Smooth muscle cell of the brain vasculature (primary cell): ENCODE measurements around the gene GPR137.
"Not testable (repeated sequence)": the region's sequence is repeated elsewhere in the genome, so short reads cannot be mapped to it uniquely, and the experiment has no call there.

Source experiments
- DNase-seq: peaks from one replicate; pipeline ENCODE4 v3.0.0-alpha.2; 2012; ENCODE audit warnings: low read depth, low spot score

Gene GPR137

DNA sequence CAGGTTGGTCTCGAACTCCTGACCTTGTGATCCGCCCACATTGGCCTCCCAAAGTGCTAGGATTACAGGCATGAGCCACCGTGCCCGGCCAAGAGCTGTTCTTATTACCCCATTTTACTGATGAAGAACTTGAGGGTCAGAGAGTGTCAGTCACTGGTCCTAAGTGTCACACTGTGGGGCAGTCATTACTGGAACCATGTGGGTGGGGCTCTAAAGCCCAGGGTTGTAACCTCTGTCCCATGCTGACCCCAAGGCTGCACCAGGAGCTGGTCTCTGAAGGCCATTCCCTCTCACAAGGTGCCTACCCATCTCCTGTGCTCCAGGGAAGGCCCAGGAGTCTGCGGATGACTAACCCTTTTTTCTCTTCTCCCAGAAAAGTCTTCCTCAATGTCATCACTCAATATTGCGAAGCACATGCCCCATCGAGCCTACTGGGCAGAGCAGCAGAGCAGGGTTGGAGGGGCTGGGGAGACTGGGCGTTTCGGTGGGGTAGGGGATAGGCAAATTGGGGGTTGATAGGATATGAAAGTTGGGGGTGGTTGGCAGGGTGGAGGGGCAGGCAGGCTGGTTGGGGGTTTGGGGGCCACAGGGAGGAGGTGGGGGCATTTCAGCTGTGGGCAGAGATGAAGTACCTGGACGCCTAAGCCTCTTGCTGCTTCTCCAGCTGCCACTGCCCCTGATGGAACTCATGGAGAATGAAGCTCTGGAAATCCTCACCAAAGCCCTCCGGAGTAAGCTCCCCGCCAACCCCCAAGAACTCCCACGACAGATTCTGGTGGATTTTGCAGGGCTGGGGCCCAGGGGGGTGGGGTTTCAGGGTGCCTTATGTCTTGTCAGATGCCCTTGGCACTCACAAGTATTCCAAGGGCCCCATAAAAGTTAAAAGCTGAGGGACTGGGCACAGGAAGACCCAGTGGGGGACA is 17.7 kb downstream of the GPR137 start:
- DNase-seq = no peak

DNA sequence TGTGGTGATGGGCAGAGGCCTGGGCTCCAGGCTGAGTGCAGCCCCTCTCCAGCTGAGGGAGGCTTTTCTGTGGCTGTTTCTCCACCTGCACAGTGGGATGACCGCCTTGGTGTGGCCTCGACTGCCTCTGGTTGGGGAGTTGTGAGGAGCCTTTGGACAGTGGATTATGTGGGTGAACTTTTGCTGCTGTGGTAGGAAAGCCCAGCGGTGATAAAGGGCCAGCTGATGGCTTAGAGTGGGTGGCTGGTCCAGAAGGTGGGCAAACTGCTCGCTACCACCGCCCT is 18.3 kb downstream of the GPR137 start:
- no peak for DNase-seq

GRCh38 chr11:64304316-64305072 is 18.8 kb downstream of the GPR137 start:
- peak; percentile 62 for DNase-seq

DNA sequence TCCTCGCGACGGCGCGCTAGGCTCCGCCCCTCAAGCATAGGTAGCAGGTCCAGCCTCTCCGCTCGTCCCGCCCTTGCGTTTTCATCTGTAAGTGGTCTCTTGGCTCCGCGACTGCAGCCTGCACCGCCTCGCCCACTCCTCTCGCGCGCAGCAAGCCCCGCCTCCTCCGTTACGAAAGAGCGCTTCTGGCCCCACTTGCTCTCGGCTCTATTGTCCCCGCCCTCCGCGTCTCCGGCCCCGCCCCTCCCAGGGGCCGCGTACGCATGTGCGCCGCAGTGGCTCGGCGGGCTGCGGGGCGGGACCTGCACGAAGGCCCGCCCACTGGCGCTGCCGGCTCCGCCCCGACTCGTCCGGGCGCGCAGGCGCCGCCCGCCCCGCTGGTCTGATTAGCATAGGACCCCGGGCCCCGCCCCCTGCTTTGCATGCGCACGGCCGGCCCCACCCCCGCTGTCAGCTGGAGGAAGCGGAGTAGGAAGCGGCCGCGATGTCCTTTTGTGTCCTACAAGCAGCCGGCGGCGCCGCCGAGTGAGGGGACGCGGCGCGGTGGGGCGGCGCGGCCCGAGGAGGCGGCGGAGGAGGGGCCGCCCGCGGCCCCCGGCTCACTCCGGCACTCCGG is 19.5 kb downstream of the GPR137 start, which contains the start of gene ESRRA:
Gene ESRRA, plus strand, starts transcription at position 450 of the 616 bp plus-strand sequence. CDS start 1,656 bp downstream, outside the sequence.
- peak; percentile 94 for DNase-seq

- DNase-seq = no peak
Observed at GRCh38 chr11:64305691-64306562, 20.3 kb downstream of the GPR137 start.

DNA sequence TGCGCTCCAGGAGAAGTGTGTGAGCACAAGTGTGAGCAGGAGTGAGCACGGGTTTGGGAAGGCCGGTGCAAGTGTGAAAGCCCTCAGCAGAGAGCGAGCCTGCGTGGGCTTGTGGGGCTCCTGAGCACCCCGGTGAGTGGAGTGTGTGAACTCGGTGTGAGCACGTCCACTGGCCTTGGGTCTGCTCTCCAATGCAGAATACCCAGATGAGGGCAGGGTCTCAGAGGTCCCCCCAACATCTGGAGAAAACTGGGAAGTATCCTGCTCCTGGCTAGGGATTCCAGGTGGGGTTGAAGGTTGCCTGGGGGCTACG is 20.9 kb downstream of the GPR137 start:
- DNase-seq = no peak

DNA sequence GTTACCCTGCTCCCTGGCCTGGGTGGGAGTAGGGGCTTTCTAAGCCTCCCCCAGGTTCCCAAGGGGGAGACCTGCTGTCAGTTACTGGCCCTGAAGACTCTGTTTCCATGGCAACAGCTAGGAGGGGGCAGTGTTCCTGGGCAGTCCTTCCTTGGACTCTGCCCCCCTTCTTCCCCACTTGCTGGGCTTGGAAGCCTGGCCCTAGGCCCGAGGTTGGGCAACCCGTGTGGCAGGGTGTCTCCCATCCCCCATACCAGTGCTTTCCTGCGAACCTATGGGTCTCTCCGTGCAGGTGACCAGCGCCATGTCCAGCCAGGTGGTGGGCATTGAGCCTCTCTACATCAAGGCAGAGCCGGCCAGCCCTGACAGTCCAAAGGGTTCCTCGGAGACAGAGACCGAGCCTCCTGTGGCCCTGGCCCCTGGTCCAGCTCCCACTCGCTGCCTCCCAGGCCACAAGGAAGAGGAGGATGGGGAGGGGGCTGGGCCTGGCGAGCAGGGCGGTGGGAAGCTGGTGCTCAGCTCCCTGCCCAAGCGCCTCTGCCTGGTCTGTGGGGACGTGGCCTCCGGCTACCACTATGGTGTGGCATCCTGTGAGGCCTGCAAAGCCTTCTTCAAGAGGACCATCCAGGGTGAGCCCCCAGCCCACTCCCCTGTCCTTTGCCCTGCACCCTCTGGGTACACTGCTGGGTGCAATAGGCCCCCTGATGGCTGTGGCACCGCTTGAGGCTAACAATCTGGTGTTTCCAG is 21.4 kb downstream of the GPR137 start:
- no peak for DNase-seq

GRCh38 chr11:64307795-64308194 is 22.1 kb downstream of the GPR137 start:
- not testable (repeated sequence) for DNase-seq

DNA sequence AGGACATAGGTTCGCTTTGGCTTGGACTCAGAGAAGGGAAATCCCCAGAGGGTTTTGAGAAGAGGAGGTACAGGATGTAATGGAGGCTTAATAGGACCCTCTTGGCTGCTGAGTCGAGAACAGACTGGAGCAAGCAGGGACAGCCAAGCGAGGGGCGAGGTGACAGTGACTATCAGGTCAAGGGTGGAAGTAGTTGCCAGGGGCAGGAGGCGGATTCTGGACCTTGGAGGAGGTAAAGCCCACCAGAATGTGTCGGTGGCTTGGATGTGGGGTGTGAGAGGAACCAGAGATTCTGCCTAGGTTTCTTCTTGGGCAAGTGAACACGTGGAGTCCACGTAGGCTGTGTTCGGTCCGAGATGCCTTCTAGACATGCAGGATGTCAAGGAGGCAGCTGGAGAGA is 27.3 kb downstream of the GPR137 start:
- no peak for DNase-seq

- no peak for DNase-seq
Observed at GRCh38 chr11:64313491-64314145, 28.0 kb downstream of the GPR137 start.

DNA sequence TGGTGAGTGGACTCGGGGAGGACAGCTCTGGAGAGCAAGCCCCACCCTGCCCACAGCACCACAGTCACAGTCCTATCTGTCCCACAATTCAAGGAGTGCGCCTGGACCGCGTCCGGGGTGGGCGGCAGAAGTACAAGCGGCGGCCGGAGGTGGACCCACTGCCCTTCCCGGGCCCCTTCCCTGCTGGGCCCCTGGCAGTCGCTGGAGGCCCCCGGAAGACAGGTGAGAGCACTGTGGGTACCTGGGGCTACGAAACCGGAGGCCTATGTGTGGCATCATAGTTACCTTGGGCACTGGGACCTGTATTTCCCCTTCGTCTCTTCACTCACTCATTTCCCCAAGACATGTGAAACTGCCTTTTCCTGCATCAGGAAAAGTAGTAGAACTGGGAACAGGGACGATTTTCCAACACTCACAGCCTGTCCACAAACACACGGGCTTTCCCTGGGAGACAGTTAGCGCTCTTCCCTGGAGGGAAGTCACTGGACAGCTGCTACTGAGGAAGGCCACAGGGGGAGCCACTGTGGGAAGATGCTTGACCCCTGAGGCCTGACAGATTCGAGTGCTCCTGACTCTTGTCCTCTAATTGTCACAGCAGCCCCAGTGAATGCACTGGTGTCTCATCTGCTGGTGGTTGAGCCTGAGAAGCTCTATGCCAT is 28.6 kb downstream of the GPR137 start:
- DNase-seq = no peak

- DNase-seq = no peak
Observed at GRCh38 chr11:64314805-64315561, 29.3 kb downstream of the GPR137 start.

GRCh38 chr11:64315667-64316526 is 30.2 kb downstream of the GPR137 start:
- not testable (repeated sequence) for DNase-seq

DNA sequence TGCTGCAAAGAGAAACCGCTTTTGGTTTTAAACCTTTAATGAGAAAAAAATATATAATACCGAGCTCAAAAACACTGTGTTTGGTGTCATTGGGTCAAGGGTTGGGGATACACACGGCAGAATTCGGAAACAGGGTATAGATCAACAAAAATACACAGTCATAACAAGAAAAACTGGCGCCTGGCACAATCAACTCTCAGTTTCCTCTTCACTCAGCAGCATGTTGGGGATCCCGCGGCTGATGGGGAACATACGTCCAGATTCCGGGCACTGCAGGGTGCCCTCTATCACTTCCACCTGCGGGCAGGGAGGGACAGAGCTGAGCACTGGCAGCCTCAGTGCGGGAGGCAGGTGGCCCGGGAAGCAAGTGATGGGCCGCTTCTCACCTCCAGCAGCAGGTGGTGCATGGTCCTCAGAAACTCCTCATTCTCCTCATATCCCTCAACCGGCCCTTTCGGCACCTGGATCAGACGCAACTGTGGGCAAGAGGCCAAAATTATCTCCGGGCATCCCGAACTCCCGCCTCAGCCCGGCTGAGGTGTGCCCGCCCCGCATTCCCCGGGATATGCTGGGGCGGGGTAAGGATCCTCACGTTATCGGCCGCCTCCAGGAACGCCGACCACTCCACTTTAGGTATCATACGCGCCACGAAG is 31.1 kb downstream of the GPR137 start:
- DNase-seq = no peak

DNA sequence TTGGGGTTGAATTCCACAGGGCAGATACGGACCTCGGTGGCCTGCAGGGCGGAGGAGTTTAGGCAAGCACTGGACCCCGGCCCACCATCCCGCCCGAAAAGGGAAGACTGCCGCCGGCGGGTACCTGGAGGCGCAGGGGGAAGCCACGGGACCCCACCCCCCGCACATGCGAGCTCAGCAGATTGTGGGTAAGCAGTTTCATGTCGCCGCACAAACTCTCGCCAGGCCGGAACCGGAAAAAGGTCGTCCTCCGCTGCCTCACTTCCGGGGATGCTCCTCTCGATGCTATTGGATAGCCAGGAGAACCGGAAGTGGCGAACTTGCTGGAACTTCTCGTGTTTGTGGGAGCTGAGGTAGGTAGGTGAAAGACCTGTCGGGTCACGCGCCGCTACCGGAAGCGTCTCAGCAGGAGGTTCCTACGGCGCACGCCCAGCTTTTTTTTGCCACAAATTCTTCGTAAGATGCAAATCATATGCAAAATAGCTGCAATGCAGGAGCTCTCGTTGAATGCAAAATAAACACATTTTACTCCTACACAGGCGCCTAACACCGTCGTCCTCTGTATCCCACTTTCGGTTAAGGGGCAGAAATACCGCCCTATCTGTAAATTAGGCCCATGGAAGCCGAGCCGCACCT is 31.8 kb downstream of the GPR137 start, which contains the start of gene TRMT112:
Gene TRMT112, minus strand, starts transcription at position 235 of the 636 bp plus-strand sequence. Its CDS starts 33 bp downstream, at position 202.
- DNase-seq = peak; percentile 80

DNA sequence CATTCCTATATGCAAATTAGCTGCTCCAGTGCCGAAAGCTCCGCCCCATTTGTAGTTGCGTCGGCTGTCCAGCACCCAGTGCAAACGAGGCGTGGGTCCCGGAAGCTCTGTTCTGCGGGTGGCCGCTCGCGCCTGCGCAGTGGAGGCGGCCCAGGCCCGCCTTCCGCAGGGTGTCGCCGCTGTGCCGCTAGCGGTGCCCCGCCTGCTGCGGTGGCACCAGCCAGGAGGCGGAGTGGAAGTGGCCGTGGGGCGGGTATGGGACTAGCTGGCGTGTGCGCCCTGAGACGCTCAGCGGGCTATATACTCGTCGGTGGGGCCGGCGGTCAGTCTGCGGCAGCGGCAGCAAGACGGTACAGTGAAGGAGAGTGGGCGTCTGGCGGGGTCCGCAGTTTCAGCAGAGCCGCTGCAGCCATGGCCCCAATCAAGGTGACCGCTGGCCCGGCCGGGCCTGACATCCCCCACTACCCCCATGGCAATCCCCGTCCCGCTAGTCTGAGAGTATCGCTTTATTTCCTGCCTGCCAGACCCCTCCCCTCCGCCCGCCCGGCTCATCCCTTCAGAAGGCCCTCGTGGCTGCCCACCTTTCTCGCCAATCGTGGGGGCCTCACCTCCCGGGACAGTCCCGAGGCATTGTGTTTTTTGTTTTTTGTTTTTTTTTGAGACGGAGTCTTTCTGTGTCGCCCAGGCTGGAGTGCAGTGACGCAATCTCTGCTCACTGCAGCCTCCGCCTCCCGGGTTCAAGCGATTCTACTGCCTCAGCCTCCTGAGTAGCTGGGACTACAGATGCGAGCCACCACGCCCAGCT is 32.5 kb downstream of the GPR137 start, which contains the start of gene PRDX5:
Gene PRDX5, plus strand, starts transcription at position 161 of the 805 bp plus-strand sequence. Its CDS starts 95 bp downstream, at position 256.
- no peak for DNase-seq
